LNCAP (cell line): ENCODE measurements around the gene MRPS7.

ENCODE experiments used
- TF ChIP-seq, protein P1 (sequence below): fragments of 450-650 bp; IDR thresholded peaks from 2 replicates; pipeline ENCODE4 v1.5.1; 2017; ENCODE audit warnings: mild to moderate bottlenecking

The MRPS7 gene

DNA sequence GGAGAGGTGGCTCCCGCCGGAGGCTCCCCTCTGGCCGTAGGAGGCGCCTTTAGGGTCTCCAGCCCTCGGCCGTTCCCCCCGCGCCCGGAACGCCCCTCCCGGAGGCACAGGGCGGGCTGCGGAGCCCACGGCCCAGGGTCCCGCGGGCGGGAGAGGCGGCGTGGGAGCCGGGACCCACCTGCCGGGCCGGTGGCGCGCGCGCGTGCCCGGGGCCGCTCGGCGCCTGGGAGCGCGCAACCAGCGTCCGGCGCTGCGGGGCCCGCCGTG is 9.2 kb downstream of the MRPS7 start, which contains the start of gene MIF4GD:
Gene MIF4GD, minus strand, starts transcription at position 266 of the 267 bp plus-strand sequence. CDS start 1,036 bp downstream, outside the sequence.
- TF ChIP-seq, protein P1, sequence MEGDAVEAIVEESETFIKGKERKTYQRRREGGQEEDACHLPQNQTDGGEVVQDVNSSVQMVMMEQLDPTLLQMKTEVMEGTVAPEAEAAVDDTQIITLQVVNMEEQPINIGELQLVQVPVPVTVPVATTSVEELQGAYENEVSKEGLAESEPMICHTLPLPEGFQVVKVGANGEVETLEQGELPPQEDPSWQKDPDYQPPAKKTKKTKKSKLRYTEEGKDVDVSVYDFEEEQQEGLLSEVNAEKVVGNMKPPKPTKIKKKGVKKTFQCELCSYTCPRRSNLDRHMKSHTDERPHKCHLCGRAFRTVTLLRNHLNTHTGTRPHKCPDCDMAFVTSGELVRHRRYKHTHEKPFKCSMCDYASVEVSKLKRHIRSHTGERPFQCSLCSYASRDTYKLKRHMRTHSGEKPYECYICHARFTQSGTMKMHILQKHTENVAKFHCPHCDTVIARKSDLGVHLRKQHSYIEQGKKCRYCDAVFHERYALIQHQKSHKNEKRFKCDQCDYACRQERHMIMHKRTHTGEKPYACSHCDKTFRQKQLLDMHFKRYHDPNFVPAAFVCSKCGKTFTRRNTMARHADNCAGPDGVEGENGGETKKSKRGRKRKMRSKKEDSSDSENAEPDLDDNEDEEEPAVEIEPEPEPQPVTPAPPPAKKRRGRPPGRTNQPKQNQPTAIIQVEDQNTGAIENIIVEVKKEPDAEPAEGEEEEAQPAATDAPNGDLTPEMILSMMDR: no peak

DNA sequence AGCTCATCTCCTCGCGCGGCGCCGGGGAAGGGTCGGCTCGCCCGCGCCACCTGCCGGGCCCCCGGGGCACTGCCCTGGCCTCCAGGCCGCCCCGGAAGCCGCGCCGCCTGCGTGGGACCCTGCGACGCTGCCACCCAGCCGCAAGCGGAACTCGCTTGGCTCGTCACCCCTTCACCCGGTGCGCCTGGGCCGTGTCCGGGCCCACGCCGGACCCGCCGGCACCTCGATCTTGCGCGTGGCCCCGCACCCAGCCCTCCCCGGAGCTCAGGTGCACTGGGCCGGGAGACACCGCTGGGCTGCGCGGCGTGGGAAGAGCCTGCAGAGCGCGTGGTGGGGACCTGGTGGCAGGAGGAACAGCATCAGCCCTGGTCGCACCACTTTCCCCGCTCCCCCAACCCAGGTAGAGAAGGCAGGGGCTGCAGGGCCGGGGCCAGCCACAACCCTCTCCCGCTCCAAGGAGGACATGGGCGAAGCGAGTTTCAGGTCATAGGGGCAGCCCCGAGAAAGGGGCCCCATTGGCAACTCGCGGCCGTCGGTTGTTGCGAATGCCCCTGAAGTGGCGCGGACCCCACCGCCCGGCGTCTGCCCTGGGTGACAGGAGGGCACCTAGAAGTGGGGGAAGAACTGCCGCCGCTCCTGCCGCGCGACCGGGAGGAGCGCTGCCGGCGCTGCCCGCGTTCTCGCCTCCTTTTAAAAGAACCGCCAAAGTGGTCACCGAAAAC is 9.7 kb downstream of the MRPS7 start:
- TF ChIP-seq, protein P1: peak; percentile 92

DNA sequence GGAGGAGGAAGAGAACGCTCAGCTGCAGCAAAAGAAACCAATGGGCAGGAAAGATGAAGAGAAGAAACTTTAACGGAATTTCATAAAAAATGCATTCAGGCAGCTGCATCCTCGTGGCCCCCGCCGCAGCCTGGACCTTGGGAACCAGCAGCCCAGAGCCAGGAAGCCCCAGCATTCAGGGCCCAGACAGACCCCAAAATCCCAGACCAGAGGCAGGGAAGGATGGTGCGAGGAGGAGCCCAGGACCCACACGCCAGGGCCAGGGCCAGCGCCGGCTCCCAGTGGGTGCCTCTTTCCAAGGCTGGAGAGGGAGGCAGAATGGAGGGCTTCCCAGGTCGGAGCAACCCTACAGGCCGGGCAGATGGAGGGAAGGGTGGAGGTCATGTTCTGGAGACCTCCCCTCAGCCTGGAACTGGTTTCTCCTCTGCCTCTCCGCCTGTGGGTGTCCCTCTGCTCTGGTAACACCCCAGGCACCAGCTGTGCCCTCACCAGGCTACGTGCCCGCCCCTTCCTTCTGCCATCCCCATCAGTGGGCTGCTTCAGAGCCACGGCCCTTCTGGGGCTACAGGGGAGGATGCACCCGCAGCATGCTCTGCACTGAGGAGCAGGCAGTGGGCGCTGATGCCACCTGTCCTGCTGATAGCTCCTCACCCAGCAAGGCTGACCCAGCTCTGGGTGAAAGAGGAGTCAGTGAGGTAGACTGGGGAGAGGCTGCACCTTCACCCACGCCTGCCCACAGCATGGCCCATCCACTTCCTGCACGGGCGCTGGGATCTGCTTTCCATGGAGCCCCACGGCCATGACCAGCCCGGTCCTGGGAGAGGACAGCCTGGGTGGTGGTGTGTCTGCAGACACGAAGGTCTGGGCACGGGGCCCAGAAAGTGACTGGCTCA is 10.5 kb downstream of the MRPS7 start:
- TF ChIP-seq, protein P1: no peak

DNA sequence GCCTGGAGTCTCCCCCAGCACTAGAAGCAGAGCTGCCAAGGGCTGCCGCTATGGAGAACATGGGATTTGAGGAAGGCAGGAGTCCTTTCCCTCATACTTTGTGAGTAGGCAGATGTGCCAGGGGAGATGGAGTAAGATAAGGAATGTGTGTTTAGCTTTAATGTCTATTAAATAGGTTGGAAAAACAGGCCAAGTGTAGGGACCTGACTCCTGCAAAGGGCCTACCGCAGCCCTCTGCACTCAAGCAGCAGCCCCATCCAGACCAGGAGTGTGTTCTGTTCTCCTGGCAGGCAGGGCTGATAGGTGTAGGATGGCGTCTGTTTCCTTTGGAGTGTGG is 11.1 kb downstream of the MRPS7 start:
- TF ChIP-seq, protein P1: no peak

DNA sequence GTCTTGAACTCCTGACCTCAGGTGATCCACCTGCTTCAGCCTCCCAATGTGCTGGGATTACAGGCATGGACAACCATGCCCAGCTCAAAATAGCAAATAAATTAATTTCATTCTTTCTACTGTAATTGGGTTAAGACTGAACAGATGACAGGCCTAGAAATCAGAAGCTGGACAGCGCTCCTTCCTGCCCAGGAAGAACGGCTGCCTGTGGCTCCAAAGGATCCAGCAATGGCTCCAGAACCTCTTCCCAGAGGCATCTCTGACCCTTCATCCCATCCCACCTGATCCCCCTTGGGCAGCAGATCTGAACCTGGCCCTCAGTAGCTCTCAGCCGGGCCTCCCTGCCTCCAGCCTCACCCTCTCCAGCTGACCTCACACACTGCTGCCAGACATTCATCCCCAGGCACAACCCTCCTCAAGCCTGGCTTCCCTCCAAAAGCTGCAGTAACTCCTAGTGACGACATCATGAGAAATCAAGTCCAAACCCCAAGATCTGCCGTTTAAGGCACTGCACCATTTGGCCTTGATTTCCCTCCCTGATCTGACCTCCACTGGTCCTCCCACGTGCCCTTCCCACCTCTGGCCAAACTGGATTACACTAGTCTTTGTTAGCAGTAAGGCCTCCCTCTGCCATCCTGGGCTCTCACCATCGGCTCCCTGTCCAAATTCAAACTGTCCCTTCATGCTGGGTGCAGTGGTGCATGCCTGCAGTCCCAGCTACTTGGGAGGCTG is 12.5 kb downstream of the MRPS7 start:
- TF ChIP-seq, protein P1: no peak

DNA sequence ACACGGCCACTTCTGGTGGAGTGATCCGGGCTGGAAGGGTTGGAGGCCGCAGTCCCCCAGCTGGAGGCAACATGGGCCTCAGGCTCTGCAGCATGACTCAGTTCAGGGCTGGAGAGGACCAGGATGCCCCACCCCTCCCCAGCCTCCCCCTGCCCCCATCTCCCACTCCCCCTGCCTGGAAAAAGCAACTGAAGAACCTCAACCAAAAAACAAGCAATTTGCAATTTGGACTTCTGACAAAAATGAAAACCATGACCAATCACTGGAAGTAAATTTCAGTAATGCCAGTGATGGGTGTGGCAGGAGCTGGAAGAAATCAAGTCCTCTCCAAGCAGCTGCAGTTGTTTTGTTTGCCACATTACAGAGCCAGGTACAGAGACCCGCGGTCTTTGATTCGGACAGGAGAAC is 16.0 kb downstream of the MRPS7 start:
- TF ChIP-seq, protein P1: no peak

DNA sequence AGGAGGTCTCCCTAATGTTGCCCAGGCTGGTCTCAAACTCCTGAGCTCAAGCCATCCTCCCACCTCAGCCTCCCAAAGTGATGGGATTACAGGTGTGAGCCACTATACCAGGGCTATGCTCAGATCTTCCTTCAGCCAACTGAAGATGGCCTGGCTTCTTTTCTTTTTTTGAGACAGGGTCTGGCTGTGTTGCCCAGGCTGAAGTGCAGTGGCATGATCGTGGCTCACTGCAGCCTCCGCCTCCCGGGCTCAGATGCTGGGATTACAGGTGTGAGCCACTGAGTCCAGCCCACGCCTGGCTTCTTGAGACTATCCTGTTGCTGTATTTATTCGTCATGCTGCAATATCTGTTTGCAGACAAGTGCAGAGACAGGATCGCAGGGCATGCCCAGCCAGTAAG is 23.4 kb downstream of the MRPS7 start:
- TF ChIP-seq, protein P1: no peak
